ELR (cell line): Measurements from ENCODE around the gene CORO1A.
A peak's percentile ranks its signal among the peaks of the same experiment; 100 is the strongest.
"Not testable (repeated sequence)": the region's sequence is repeated elsewhere in the genome, so short reads cannot be mapped to it uniquely, and the experiment has no call there.

Experiments used
- DNase-seq: peaks from one replicate; pipeline ENCODE4 v3.0.0-alpha.2; 2015; ENCODE audit warnings: low read depth

The CORO1A gene

DNA sequence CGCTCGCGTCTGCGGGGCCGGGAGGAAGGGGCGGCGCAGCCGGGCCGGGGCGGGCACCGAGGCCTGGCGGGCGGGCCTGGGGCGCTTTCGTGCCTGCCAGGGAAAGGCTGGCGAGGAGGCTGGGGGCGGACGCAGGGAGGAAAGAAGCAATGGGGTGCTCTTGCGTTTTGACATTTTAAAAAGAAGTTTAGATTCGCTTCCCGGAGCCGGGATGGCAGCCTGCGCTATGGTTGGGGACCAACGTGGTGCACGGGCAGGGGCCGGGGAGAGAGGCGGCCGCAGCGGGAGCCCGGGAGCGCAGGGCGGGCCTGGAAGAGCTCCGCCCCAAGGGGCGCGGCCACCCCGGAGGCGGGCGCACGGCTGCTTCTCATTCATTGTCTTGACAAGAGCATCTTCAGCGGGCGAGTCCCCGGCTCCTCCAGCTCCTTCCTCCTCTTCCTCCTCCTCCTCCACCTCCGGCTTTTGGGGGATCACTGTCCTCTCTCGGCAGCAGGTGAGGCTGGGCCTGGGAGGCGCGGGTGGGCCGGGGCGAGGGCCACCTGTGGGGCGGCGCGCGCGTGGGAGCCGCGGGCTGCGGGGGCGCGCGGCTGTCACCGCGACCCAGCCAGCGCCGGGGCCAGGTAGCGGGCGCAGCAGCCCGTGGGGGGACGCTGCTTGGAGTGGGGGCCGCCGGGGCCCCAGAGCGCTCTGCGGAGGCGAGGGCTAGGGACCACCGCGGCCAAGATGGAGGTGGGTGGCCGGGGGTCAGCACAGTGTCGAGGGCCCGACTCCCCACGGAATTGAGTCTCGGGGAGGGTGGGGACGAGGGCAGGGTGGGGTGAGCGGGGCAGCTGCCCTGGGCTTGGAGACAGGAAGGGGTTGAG lies at the start of gene CORO1A:
CORO1A (plus strand) TSS at position 370 of the 863 bp plus-strand sequence. CDS start 1,608 bp downstream, outside the sequence.
- DNase-seq, result peak; percentile 79

DNA sequence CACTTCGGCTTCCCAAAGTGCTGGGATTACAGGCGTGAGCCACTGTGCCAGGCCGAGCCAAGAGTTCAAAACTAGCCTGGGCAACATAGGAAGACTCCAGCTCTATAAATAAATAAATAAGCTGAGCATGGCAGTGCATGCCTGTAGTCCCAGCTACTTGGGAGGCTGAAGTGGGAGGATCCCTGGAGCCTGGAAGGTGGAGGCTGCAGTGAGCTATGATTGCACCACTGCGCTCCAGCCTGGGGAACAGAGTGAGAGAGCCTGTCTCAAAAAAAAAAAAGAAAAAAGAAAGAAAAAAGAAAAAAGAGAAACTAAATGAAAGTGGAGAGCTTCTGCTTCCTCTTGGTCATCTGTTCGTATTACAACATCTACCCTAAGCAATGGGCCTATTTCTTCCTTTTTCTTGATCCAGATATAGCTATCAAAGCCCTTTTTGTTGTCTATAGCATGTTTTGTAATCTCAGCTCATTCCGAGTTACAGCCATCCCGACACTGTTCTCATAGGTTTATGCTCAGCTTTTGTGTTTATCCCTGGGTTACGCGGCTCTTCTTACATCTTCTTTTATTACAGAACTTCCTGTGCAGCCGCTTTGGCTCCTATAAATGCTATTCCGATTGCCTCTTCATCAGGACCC lies 46.3 kb upstream of the CORO1A start:
- no peak for DNase-seq

DNA sequence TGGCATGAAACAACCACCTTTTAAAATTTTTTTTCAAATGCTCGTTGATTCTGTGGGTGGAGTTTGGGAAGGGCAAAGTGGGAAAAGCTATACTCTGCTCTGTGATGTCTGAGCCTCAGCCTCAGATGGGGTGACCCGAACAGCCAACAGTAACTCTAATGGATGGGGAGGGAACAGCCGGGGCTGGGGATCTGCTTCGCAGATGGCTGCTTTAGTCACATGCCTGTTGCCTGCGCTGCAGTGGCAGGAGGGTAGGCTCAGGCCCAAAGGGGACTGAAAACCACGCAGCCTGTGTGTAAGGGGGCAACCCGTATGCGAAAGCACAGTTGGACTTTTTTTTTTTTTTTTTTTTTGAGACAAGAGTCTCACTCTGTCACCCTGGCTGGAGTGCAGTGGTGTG lies 45.5 kb upstream of the CORO1A start:
- no peak for DNase-seq

DNA sequence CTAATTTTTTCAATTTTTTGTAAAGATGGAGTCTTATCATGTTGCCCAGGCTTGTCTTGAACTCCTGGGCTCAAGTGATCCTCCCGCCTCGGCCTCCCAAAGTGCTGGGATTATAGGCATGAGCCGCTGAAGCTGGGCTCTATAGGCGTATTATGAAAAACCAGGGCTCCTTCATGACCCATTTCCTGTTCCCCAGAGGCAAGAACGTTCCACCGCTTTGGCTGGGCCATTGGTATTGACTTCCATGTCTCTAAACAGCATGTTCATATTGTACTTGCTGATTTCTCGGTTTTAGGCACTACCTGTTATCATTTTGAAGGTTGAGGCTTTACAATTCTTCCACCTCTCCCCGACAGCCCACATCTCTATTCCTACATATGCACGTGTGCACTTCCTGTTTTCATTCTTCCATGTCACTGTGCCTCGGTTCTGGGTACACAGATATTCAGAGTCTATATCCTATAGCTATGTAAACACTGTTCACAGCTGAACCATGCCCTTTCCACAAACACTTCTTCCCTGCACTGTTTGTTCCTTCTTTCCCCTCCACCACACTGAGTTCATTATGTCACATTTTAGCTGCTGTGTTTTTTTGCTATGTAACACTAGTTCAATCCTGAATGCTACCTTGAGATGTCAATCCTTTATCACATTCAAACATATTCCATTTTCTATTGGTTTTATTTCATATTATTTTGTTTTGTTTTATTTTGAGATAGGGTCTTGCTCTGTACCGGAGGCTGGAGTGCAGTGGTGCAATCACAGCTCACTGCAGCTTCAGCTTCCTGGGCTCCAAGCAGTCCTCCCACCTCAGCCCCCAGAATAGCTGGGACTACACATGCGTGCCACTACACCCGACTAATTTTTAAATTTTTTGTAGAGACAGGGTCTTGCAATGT lies 43.6 kb upstream of the CORO1A start:
- DNase-seq, result no peak

DNA sequence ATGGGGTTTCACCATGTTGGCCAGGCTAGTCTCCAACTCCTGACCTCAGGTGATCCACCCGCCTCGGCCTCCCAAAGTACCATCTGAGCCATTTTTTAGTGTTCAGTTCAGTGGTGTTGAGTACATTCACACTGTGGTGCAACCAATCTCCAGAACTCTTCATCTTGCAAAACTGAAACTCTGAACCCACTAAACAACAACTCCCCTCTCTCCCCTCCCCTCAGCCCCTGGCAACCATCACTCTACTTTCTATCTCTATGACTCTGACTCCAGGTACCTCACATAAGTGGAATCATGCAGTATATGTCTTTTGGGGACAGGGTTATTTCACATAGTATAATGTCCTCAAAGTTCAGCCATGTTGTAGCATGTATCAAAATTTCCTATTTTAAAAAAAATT lies 41.7 kb upstream of the CORO1A start:
- DNase-seq, result no peak

DNA sequence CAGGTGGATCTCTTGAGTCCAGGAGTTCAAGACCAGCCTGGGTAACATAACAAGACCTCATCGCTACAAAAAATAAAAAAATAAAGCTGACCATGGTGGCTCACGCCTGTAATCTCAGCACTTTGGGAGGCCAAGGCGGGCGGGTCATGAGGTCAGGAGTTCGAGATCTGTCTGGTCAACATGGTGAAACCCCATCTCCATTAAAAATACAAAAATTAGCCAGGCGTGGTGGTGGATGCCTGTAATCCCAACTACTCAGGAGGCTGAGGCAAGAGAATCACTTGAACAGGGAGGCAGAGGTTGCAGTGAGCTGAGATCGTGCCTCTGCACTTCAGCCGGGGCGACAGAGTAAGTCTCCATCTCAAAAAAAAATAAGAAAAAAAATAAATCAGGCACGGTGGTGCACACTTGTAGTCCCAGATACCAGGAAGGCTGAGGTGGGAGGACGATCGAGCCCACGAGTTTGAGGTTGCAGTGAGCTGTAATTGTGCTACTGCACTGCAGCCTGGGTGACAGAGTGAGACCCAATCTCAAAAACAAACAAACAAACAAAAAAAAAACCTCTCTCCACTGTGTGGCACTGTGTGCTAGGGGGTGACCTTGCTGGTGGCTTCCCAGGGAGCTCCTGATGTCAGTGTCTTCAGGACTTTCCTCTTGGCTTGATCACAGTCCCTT lies 40.6 kb upstream of the CORO1A start:
- DNase-seq, result peak; percentile 11

DNA sequence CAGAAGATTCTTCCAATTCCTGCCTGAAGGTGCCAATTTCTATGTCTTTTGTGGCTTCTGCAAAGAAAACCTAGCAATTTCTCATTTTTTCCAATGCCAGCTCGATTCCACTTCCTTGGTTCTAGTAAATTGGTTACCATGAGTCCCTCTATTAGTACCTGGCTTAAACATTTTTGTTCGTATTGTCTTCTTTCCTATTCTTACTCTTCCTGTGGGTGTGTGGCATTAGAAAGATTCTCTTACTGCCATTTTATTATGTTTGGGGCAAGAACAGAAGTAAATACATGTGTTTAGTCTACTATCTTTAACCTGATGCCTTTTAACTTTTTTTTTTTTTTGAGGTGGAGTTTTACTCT lies 40.1 kb upstream of the CORO1A start:
- DNase-seq, result no peak

DNA sequence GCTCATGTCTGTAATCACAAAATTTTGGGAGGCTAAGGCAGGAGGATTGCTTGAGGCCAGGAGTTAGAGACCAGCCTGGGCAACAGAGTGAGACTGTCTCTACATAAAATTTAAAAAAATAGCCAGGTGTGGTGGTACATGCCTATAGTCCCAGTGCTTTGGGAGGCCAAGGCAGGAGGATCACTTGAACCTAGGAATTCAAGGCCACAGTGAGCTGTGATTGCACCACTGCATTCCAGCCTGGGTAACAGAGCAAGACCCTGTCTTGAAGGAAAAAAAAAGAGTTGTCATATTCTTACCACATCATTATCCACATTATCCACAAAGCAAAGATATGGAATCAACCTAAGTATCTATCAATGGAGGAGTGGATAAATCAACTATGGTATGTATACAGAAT lies 39.4 kb upstream of the CORO1A start:
- no peak for DNase-seq

DNA sequence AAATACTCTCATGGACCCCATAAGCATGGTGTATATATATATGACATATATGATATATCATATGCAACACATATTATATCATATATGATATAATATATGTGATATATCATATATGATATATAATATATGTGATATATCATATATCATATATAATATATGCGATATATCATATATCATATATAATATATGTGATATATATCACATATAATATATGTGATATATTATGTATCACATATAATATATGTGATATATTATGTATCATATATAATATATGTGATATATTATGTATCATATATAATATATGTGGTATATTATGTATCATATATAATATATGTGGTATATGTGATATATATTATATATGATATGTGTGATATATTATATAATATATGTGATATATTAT lies 38.5 kb upstream of the CORO1A start:
- no peak for DNase-seq

DNA sequence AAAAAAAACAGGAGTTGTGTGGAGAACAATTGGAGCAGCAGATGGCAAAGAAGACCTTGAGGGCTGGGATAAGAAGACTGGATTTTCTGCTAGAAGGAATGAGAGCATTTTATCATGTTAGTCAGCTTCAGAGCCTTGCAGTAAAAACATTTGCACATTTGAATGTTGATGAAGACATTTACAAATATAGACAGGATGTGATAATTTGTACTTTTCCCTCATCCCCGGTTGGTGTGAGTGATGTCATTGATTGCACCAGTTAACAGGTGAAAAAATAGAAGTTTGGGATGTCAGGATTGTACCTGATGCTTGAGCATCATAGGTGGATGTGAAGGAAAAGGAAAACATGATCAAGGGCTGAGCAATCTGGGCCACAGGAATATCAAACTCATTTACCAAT lies 37.7 kb upstream of the CORO1A start:
- no peak for DNase-seq

DNA sequence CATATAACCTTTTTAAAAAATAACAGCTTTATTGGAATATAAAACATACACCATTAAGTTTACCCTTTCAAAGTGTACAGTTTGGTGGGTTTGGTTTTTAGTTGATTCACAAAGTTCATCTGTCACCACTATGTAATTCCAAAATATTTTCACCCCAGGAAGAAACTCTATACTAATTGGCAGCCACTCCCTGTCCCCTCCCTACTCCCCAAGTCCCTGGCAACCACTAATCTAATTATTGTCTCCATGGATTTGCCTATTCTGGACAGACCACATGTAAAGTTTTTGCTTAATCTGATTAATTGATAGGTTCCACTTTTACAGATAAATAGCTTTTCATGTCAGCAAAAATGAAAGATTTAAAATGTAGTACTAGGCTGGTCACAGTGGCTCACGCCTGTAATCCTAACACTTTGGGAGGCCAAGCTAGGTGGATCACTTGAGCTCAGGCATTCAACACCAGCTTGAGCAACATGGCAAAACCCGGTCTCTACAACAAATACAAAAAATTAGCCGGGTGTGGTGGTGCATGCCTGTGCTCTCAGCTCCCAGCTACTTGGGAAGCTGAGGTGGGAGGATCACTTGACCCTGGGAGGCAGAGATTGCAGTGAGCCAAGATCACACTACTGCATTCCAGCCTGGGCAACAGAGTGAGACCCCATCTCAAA lies 35.4 kb upstream of the CORO1A start:
- no peak for DNase-seq

DNA sequence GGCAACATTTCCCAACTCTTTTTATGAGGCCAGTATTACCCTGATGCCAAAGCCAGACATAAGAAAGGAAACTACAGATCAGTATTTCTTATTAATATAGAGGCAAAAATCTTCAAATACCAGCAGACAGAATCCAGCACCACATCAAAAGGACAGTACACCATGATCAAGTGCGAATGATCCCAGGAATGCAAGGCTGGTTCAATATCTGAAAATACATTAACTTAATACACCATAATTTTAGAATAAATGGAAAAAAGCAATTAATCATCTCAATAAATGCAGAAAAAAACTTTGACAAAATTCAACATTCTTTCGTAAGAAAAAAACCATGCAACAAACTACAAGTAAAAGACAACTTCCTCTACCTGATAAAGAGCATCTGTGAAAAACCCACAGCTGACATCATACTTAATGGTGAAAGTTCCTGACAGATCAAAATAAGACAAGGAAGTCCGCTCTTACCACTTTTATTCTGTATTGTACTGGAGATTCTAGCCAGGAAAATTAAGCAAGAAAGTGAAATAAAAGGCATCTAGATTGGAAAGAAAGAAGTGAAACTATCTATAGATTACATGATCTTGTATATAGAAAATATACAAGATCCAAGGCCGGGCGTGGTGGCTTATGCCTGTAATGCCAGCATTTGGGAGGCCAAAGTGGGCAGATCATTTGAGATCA lies 34.0 kb upstream of the CORO1A start:
- no peak for DNase-seq

DNA sequence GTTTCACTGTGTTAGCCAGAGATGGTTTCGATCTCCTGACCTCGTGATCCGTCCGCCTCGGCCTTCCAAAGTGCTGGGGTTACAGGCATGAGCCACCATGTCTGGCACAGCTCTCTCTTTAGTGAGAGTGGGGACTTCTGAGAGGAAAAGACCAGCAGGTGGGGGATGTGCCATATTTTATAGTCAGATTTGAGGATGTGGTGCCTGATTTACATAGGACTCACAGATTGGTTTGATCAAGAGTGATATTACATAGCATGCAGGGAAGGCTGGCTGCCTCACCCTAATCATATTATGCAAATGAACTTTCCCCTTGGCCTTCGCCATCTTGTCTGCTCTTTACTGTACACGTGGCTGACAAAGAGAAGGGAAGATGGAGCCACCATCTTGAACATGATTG lies 32.3 kb upstream of the CORO1A start:
- DNase-seq, result no peak

DNA sequence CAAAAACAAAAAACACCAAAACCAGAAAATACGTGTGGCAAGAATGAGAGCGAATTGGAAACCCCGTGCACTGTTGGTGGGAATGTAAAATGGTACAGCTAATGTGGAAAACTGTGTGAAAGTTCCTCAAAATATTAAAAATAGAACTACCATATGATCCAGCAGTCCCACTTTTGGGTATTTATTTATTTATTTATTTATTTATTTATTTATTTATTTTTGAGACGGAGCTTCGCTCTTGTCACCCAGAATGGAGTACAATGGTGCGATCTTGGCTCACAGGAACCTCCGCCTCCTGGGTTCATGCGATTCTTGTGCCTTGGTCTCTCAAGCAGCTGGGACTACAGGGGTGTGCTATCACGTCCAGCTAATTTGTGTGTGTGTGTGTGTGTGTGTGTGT lies 30.9 kb upstream of the CORO1A start:
- no peak for DNase-seq

DNA sequence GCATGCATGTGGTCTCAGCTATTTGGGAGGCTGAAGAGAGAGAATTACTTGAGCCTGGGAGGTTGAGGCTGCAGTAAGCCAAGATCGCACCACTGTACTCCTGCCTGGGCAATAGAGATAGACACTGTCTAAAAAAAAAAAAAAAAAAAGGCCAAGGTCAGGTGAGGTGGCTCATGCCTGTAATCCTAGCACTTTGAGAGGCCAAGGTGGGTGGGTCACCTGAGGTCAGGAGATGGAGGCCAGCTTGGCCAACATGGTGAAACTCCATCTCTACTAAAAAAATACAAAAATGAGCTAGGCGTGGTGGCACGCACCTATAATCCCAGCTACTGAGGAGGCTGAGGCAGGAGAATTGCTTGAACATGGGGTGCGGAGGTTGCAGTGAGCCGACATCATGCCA lies 28.2 kb upstream of the CORO1A start:
- DNase-seq, result no peak

DNA sequence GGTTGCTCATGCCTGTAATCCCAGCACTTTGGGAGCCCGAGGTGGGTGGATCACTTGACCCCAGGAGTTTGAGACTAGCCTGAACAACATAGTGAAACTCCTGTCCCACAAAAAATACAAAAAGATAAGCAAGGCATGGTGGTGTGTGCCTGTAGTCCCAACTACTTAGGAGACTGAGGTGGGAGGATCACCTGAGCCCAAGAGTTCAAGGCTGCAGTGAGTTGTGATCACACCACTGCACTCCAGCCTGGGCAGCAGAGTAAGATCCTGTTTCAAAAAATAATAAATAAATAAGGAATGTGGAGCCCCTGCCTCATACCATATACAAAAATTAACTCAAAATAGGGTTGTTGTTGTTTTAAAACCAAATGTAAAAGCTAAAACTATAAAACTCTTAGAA lies 26.2 kb upstream of the CORO1A start:
- no peak for DNase-seq

DNA sequence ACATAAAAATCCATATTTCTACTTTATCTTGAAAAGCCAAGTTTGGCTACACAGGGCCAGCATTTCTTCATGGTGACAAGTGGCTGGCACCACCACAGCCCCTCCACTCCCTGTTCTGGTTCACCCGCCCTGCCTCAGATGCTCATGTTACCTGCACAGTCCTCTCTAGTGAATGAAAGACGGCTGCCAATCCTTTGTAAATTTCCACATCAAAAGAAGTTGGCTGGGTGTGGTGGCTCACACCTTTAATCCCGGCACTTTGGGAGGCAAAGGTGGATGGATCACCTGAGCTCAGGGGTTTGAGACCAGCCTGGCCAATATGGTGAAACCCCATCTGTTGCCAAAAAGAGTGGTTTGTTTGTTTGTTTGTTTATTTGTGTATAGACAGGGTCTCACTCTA lies 19.9 kb upstream of the CORO1A start:
- no peak for DNase-seq

DNA sequence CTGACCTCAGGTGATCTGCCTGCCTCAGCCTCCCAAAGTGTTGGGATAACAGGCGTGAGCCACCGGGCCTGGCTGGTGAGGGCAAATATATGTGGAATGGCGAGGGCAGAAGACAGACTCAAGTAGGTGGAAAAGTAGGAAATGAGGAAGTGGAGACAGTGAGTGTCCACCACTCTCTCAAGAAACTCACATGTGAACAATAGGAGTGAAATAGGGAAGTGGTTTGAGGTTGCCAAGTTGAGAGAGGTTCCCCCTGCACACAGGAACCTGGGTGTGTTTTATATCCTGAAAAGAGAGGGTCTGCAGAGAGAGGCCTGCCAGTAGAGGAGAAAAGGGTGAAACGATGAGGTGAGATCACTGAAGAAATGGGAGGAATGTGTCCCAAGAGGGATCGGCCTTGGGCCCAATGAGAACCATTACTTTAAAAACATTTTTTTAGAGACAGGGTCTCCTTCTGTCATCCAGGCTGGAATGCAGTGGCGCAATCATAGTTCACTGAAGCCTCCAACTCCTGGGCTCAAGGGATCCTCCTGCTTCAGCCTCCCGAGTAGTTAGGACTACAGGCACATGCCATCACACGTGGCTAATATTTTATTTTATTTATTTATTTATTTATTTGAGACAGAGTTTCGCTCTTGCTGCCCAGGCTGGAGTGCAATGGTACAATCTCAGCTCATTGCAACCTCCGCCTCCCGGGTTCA lies 17.1 kb upstream of the CORO1A start:
- no peak for DNase-seq

DNA sequence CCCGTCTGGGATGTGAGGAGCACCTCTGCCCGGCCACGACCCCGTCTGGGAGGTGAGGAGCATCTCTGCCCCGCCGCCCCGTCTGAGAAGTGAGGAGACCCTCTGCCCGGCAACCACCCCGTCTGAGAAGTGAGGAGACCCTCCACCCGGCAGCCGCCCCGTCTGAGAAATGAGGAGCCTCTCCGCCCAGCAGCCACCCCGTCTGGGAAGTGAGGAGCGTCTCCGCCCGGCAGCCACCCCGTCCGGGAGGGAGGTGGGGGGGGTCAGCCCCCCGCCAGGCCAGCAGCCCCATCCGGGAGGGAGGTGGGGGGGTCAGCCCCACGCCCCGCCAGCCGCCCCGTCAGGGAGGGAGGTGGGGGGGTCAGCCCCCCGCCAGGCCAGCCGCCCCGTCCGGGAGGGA lies 14.7 kb upstream of the CORO1A start:
- DNase-seq, result not testable (repeated sequence)

DNA sequence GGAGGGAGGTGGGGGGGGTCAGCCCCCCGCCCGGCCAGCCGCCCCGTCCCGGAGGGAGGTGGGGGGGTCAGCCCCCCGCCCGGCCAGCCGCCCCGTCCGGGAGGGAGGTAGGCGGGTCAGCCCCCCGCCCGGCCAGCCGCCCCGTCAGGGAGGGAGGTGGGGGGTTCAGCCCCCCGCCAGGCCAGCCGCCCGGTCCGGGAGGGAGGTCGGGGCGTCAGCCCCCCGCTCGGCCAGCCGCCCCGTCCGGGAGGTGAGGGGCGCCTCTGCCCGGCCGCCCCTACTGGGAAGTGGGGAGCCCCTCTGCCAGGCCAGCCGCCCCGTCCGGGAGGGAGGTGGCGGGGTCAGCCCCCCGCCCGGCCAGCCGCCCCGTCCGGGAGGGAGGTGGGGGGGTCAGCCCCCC lies 14.0 kb upstream of the CORO1A start:
- not testable (repeated sequence) for DNase-seq
